Tibial artery (tissue), 4 donors: ENCODE measurements around the gene SEMA6A.

ENCODE experiments used
- DNase-seq, 2 donors: peaks; one replicate each; pipeline ENCODE4 v3.0.0-alpha.2; 2019
- H3K27ac ChIP-seq, 2 donors: fragments of 200-600 bp; sonication (generic) in 1 of 2; 1 replicate in 1 of 2; 2 replicates in 1 of 2; pipeline ENCODE4 v1.5.1; 2018 to 2019; ENCODE audit warnings: mild to moderate bottlenecking in 1 of 2
- H3K27me3 ChIP-seq, 2 donors: fragments of 200-600 bp; sonication (generic) in 1 of 2; one replicate each; pipeline versions ENCODE4 v1.5.1 to v1.6.0; 2016 to 2019
- H3K36me3 ChIP-seq, 3 donors: fragments of 200-600 bp; sonication (generic) in 2 of 3; one replicate each; pipeline ENCODE4 v1.5.1; 2016 to 2019; ENCODE audit warnings: mild to moderate bottlenecking in 2 of 3
- H3K4me1 ChIP-seq, 4 donors: fragments of 200-600 bp; sonication (generic) in 2 of 4; 1 replicate in 3 of 4; 2 replicates in 1 of 4; pipeline ENCODE4 v1.5.1; 2016 to 2019
- H3K4me3 ChIP-seq, 2 donors: fragments of 200-600 bp; sonication (generic) in 1 of 2; 1 replicate in 1 of 2; 2 replicates in 1 of 2; pipeline ENCODE4 v1.5.1; 2018 to 2019; ENCODE audit warnings: mild to moderate bottlenecking in 2 of 2
- H3K9me3 ChIP-seq, 3 donors: fragments of 200-600 bp; sonication (generic) in 1 of 3; one replicate each; pipeline ENCODE4 v1.5.1; 2016 to 2019
- CTCF ChIP-seq, 2 experiments: fragments of 200-600 bp in 1 of 2; fragments of 450-650 bp in 1 of 2; IDR thresholded peaks; one replicate each; pipeline ENCODE4 v1.5.1; 2017 to 2019; ENCODE audit warnings: antibody characterized with exemption in 2 of 2, mild to moderate bottlenecking in 1 of 2, moderate library complexity in 1 of 2
- intact Hi-C: fragments of 100-400 bp; cut with DNase I; formaldehyde crosslinking; loops from one replicate; pipeline ENCODE4 v1.15.0; 2023; ENCODE audit warnings: low total_unique reads

Gene SEMA6A

DNA sequence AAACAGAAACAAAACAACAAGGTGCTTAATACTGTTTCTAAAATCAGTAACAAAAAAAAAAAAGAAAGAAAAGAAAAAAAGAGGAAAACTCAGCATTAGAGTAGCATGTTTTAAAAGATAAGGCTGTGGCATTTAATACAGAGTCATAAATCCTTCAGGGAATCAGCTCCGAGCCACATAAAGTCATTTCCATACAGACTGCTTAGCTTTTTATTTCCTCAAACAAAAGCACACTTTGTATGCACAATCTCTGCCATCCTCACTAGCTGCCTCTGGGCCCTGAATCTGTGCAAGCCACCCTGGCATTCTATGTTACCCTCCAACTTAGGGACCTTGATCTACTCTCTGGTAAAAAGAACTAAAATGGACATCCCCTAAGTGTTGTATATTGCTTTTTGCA, 87.6 kb downstream of the SEMA6A start:
- H3K36me3 ChIP-seq = peaks cover 0 to 27% (median 4%) of the 10 kb centered on the region in 3 donors
- no peaks in the 10 kb centered on the region for H3K9me3 ChIP-seq
- H3K4me1 ChIP-seq = no peaks in the 10 kb centered on the region
- no peak for TF ChIP-seq CTCF (IDR thresholded peaks at IDR 0.05)
- H3K27me3 ChIP-seq = no peaks in the 10 kb centered on the region
- intact Hi-C loops = no loop called here
- H3K4me3 ChIP-seq = no peak overlapping the region
- no peak overlapping the region for H3K27ac ChIP-seq
- no peak for DNase-seq

GRCh38 chr5:116486588-116486987, 88.0 kb downstream of the SEMA6A start:
- Histone ChIP-seq H3K36me3 (peaks cover 0 to 31% (median 4%) of the 10 kb centered on the region in 3 donors), H3K27me3 (no peaks in the 10 kb centered on the region), H3K4me3 (no peak overlapping the region), H3K9me3 (no peaks in the 10 kb centered on the region), H3K4me1 (no peaks in the 10 kb centered on the region), H3K27ac (no peak overlapping the region)
- TF ChIP-seq CTCF (IDR thresholded peaks at IDR 0.05) = no peak
- no peak for DNase-seq
- intact Hi-C loops = no loop called here

- DNase-seq = no peak
- Histone ChIP-seq H3K27me3 (no peaks in the 10 kb centered on the region), H3K4me3 (no peak overlapping the region), H3K4me1 (no peaks in the 10 kb centered on the region), H3K36me3 (peaks cover 0 to 41% (median 4%) of the 10 kb centered on the region in 3 donors), H3K9me3 (no peaks in the 10 kb centered on the region), H3K27ac (no peak overlapping the region)
- TF ChIP-seq CTCF (IDR thresholded peaks at IDR 0.05) = no peak
- intact Hi-C loops = no loop called here
Observed at GRCh38 chr5:116484645-116485044, 90.0 kb downstream of the SEMA6A start.

- no peak for TF ChIP-seq CTCF (IDR thresholded peaks at IDR 0.05)
- H3K36me3 ChIP-seq = peaks cover 6 to 35% (median 13%) of the 10 kb centered on the region in 3 donors
- no peaks in the 10 kb centered on the region for H3K4me1 ChIP-seq
- H3K4me3 ChIP-seq = no peak overlapping the region
- intact Hi-C loops = no loop called here
- H3K27ac ChIP-seq = no peak overlapping the region
- peaks cover 0 to 5% (median under 1%) of the 10 kb centered on the region in 3 donors for H3K9me3 ChIP-seq
- H3K27me3 ChIP-seq = no peaks in the 10 kb centered on the region
- DNase-seq = no peak
Observed at GRCh38 chr5:116482394-116482793, 92.2 kb downstream of the SEMA6A start.

- no peak overlapping the region for H3K4me3 ChIP-seq
- H3K27ac ChIP-seq = no peak overlapping the region
- no peaks in the 10 kb centered on the region for H3K27me3 ChIP-seq
- H3K9me3 ChIP-seq = peaks cover 0 to 19% (median 7%) of the 10 kb centered on the region in 3 donors
- H3K4me1 ChIP-seq = no peaks in the 10 kb centered on the region
- peaks cover 16 to 46% (median 27%) of the 10 kb centered on the region in 3 donors for H3K36me3 ChIP-seq
- intact Hi-C loops = no loop called here
- no peak for DNase-seq
- TF ChIP-seq CTCF (IDR thresholded peaks at IDR 0.05) = no peak
Observed at GRCh38 chr5:116480894-116481510, 93.6 kb downstream of the SEMA6A start.
